Measurements from ENCODE around the gene JHY.

GRCh38 chr11:122862091-122862490 lies 20.5 kb upstream of the JHY start:
- TF ChIP-seq CTCF (IDR thresholded peaks at IDR 0.05; ENCODE audit: low read depth, low read length) (no peak), EZH2phosphoT487 (IDR thresholded peaks at IDR 0.05; ENCODE audit: low read depth) (peak; percentile 8; the same call in 1 of the 2 replicates)
